GM19395 (cell line): ENCODE measurements around the gene TRIM26.
"Not testable (repeated sequence)": the region's sequence is repeated elsewhere in the genome, so short reads cannot be mapped to it uniquely, and the experiment has no call there.

Experiments used
- ATAC-seq: cut with Tn5 transposase; IDR thresholded peaks from one replicate; pipeline ENCODE4 v1.9.1; 2021; ENCODE audit warnings: mild to moderate bottlenecking, moderate library complexity; ENCODE audit not compliant: unreplicated experiment

TRIM26 gene

GRCh38 chr6:30154709-30155519 lies 58.3 kb downstream of the TRIM26 start:
- ATAC-seq, result no peak

- no peak for ATAC-seq
Measured at GRCh38 chr6:30154061-30154460, 59.1 kb downstream of the TRIM26 start.

GRCh38 chr6:30152910-30153610 lies 60.1 kb downstream of the TRIM26 start:
- no peak for ATAC-seq

GRCh38 chr6:30152016-30152673 lies 61.1 kb downstream of the TRIM26 start:
- no peak for ATAC-seq

GRCh38 chr6:30151580-30151979 lies 61.6 kb downstream of the TRIM26 start:
- no peak for ATAC-seq

GRCh38 chr6:30150671-30151395 lies 62.4 kb downstream of the TRIM26 start:
- ATAC-seq, result no peak

- ATAC-seq, result no peak
Measured at GRCh38 chr6:30149858-30150550, 63.2 kb downstream of the TRIM26 start.

GRCh38 chr6:30149234-30149633 lies 64.0 kb downstream of the TRIM26 start:
- ATAC-seq, result no peak

GRCh38 chr6:30147096-30147495 lies 66.1 kb downstream of the TRIM26 start:
- ATAC-seq, result no peak

GRCh38 chr6:30145818-30146217 lies 67.4 kb downstream of the TRIM26 start:
- no peak for ATAC-seq

- ATAC-seq, result no peak
Measured at GRCh38 chr6:30144811-30145210, 68.4 kb downstream of the TRIM26 start.

GRCh38 chr6:30143780-30144179 lies 69.4 kb downstream of the TRIM26 start:
- ATAC-seq, result no peak

GRCh38 chr6:30142665-30143064 lies 70.5 kb downstream of the TRIM26 start:
- ATAC-seq, result no peak

- not testable (repeated sequence) for ATAC-seq
Measured at GRCh38 chr6:30140240-30140639, 73.0 kb downstream of the TRIM26 start.

- ATAC-seq, result no peak
Measured at GRCh38 chr6:30136570-30137286, 76.5 kb downstream of the TRIM26 start.

GRCh38 chr6:30135757-30136156 lies 77.4 kb downstream of the TRIM26 start, which contains the start of gene TRIM40:
TSS of gene TRIM40 (plus strand) at chr6:30136140. CDS start at chr6:30137037, 897 bp downstream.
- ATAC-seq, result no peak

GRCh38 chr6:30135147-30135546 lies 78.1 kb downstream of the TRIM26 start:
- no peak for ATAC-seq
